GM18520 (cell line): Measurements from ENCODE around the gene NPEPPS.
A peak's percentile ranks its signal among the peaks of the same experiment; 100 is the strongest.

Experiments
- ATAC-seq: cut with Tn5 transposase; IDR thresholded peaks from one replicate; pipeline ENCODE4 v1.9.1; 2021; ENCODE audit not compliant: unreplicated experiment

Gene NPEPPS

GRCh38 chr17:47628014-47628566 is 97.2 kb downstream of the NPEPPS start:
- no peak for ATAC-seq

DNA sequence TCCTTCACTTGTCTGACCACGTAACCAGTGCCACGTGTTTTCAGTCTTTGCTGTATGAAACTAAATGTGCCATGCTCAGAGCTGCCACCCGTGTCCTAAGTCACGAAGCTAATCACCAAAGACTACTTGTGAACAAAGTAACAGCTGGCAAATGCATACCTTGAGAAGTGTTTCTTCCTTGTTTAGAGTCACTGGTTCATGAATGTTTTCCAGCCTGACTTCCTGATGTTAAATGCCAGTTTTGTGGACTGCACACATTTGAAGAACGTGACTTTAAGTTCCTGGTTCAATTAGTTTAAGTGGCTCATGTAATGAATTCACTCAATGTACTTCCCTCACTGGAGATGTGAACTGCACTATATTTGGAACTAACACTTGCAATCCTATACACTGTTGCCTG is 98.9 kb downstream of the NPEPPS start:
- ATAC-seq: no peak

DNA sequence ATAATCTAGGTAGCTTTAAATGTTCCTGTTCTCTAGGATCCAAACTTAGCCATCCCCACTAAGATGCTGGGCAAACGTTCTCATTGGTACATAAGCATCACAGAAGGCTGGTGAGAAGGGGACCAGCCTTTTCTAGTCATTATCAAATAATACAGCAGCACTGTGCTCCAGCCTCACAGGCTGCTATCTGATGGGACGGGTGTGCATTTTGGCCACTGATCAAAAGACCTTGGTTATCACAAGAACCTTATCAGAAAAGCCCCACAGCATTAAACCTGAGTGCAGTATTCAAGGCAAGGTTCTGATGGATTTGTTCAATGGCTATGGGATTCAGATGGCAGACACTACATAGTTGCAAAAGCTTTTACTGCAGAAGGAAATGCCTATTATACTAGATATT is 99.7 kb downstream of the NPEPPS start:
- ATAC-seq: no peak

DNA sequence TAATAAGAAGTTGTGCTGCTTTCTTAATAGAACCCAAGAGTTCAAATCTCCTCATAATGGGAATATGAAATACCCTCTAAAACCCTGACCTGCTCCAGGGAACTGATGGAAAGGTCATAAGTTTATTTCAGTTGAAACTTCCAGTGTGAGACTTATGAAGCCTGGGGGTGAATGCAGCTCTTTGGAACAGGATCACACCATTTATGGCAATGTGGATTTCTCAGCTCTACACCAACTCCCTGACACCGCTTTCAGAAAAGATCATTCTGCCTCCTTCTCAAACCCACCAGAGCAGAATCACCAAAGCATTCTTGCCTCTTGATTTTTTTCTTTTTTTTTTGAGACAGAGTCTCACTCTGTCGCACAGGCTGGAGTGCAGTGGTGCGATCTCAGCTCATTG is 102.1 kb downstream of the NPEPPS start:
- ATAC-seq: no peak

- ATAC-seq: no peak
These were observed 103.1 kb downstream of the NPEPPS start for GRCh38 chr17:47633996-47634395.

DNA sequence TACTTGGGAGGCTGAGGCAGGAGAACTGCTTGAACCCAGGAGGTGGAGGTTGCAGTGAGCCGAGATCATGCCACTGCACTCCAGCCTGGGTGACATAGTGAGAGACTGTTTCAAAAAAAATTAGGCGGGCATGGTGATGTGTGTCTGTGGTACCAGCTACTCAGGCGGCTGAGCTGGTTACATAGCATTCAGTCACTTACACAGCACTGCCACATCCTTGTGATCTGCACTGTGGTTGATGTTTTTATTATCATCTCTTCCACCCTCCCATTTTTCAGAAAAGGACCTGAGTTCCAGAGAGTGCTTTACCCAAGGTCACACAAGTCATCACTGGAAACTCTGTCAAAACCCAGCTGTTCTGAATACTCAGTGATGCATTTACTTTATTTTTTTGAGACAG is 104.0 kb downstream of the NPEPPS start:
- no peak for ATAC-seq

DNA sequence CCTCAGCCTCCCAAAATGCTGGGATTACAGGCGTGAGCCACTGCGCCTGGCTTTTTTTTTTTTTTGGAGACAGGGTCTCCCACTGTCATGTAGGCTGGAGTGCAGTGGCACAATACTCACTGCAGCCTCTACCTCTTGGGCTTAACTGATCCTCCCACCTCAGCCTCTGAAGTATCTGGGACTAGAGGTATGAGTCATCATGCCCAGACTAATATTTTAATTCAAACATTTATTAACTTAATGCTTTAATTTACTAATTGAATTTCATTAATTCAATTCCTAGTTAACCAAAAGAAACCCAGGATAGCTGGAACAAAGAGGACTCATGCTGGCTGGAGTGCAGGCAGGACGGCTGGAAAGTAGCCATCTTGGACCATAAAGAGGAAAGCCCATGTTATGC is 104.8 kb downstream of the NPEPPS start:
- no peak for ATAC-seq

- ATAC-seq: no peak
These were observed 105.5 kb downstream of the NPEPPS start for GRCh38 chr17:47636273-47637030.

DNA sequence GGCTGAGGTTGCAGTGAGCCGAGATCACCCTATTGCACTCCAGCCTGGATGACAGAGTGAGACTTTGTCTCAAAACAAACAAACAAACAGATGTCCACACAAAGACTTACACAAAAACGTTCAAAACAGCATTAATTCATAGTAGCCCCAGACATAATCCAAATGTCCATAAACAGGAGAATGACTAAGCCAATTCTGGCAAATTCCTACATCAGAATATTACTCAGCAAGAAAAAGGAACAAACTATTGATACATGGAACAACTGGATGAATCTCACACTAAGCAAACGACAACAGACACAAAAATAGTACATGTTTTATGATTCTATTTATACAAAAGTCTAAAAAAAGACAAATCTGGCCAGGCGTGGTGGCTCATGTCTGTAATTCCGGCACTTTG is 108.0 kb downstream of the NPEPPS start:
- ATAC-seq: no peak

- ATAC-seq: no peak
These were observed 109.2 kb downstream of the NPEPPS start for GRCh38 chr17:47640076-47640475.

GRCh38 chr17:47641202-47641601 is 110.3 kb downstream of the NPEPPS start:
- no peak for ATAC-seq

DNA sequence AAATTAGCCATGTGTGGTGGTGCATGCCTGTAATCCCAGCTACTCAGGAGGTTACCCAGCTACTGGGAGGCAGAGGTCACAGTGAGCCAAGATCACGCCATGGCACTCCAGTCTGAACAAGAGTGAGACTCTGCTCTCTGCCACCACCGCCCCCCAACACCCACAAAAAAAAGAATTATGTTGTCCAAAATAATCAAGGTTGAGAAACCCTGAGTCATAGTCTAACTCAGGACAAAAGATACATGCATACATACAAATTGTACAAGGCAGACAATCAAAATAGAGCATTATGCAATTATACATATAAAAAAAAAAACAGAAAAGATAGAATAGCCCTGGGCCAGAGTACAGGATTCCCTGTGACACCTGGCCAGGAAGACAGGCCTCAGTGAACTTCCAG is 112.2 kb downstream of the NPEPPS start:
- ATAC-seq: no peak

- ATAC-seq: no peak
These were observed 113.4 kb downstream of the NPEPPS start for GRCh38 chr17:47644324-47644723.

DNA sequence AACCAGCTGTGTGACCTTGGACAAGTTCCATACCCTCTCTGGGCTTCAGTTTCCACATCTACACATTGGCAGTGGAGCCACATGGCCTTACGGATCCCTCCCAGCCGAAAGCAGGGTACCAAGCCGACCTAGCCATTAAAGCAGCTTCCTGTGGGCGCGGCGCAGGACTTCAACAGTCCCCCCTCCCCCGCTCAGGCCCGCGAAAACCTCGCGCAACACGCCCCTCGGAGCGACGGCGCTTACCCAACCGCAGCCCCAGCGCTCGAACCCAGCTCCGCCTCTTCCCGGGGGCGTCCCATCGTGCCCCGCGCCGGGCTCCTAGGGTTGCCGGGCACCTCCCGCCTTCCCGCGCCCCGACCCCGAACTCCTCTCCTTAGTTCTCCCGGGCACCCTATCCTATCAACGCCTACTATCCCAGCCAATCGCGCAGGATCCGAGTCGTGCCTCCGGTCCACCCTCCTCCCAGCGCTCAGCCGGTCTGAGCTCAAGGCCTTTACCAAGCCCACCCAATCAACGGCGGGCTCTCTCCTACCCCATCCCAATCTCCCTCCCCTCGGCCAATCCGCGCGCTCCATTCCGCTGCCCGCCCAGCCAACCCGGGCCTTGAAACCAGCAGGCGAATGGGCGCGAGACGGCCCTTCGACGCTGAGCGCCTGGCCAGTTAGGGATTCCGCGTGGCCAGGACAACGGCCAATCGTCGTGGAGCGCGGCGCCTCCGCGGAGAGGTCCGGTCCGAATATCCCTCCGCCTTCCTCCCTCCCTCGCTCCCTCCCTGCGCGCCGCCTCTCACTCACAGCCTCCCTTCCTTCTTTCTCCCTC is 118.5 kb downstream of the NPEPPS start, which contains the start of gene KPNB1:
TSS of gene KPNB1 (plus strand) at position 767 of the 819 bp plus-strand sequence. CDS start 326 bp downstream, outside the sequence.
- peak; percentile 78 for ATAC-seq

GRCh38 chr17:47649972-47650524 is 119.1 kb downstream of the NPEPPS start:
- ATAC-seq: no peak

DNA sequence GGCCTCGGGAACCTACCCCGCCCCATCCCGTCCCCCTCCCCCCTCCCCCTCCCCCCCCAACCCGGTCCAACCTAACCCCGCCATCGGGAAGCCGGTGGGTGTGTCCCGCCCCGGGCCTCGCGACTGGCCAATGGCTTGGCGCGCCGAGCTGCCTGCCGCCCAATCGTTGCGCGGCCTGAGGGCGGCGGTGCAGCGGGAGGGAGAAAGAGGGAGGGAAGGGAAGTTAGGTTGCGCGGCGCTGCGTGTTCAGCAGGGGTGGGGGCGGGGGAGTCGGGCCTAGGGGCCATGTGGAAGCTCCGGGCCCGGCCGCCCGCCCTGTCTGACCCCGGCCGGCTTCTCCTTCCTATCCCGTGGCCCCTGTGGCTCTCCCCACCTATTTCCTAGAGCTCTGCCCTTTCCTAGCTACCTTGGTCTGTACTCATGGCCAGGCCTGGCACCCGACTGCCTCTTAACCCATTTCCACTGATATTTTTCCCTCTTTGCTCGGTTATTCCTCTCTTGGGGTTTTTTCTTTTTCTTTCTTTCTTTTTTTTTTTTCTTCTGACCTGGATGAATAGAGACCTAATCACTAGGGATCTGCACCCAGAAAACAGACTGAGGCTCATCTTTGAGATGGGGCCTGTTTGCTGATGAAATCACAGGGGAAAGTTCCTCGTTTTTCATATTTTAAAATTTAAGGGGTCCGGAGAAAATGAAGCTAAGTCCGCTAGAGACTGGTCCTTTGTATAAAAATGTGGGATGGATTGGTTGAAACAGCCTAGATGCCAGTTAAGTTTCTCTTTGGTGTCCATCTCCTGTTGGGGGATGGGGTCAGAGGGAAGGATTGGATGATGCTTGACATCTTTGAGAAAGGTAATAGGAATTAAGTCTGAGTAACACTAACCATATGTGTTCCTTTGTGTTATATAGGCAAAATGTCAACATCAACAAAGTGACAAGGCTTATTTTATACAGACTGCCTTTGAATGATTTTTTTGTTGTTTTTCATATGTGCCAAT is 119.9 kb downstream of the NPEPPS start:
- peak; percentile 45 for ATAC-seq

GRCh38 chr17:47651704-47652103 is 120.8 kb downstream of the NPEPPS start:
- ATAC-seq: no peak

GRCh38 chr17:47652570-47652969 is 121.7 kb downstream of the NPEPPS start:
- no peak for ATAC-seq

DNA sequence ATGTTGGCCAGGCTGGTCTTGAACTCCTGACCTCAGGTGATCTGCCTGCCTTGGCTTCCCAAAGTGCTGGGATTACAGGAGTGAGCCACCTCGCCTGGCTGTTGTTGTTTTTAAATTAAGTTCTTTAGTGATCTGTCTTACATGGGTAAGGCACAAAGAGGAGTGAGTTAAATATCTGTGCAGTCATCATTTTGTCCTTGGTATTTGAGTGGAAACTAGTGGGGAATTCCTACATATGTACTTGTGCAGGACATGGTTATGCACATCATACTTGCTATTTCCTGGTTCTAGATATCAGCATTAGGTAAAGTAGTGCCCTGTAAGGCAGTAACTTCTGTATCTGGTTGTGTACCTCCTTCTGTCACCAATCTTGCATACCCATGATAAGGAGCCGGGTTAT is 122.5 kb downstream of the NPEPPS start:
- no peak for ATAC-seq

DNA sequence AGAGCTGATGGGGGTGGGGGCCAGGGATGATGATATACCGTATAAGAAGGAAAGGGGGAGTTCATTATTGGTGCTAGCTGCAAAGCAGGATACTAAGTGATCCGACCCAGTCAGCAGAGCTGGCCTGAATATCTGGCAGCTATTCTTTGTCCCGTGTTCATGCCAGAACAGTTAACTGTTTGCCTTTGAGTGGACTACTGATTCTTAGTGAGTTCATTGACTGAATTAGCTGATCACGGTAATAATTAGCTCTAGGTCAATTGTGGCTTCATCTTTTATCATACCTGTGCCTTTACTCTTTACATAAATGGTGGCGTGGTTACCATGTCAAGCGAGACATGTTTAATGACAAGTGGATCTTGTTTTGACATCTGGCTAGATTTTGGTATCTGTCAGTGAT is 124.1 kb downstream of the NPEPPS start:
- no peak for ATAC-seq
